NCI-H2227 (cell line): ENCODE data around the gene LRRC7.
"Not testable (repeated sequence)": the region's sequence is repeated elsewhere in the genome, so short reads cannot be mapped to it uniquely, and the experiment has no call there.

ENCODE experiments used
- DNase-seq: peaks from one replicate; lab custom pipeline; 2025; ENCODE audit not compliant: unreplicated experiment; lab: John Stamatoyannopoulos, UW

Gene LRRC7

DNA sequence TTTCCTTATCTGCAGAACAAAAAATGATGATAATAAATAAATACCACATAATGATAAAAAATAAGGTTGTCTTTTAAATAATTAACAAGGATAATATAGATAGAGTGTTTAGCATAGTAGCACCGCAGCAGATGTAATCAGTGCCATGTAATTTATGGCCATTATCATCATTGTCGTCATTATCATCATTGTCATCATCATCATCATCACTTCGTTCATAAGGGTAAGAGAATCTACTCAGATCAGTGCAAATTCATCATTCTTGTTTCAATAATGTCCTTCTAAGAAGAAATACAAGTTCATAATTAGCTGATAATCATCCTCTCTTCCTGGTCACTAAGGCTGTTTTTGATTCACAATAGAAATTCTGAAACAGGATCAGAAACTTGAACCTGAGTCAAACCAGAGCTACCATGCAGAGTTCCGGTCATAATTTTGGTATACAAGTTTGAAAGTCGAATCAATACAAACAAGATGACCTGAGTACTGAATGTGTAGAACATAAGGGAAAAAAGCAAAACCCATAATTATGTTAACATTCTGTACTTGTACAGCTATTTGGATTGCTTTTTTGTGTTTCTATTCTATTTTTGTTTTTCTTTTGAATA is 465.6 kb downstream of the LRRC7 start:
- DNase-seq, result no peak

GRCh38 chr1:70033936-70034335 is 466.2 kb downstream of the LRRC7 start:
- no peak for DNase-seq

DNA sequence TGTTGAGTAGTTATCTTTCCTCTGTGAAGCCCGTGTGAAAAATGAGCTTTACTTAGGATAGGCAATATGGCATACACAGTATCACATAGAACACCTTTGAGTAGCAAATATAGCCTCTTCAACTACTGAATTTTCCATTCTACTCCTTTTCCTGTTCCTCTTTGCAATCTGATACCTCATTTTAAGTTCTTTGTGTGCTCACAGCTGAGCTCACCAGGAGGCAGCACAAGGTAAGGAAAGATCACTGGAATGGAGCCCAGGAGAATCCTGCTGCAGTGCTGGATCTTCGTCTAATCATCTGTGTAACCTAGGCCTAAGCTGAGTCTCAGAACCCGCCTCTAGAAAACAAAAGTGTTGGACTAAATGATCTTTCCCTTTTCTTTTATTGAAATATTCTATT is 466.7 kb downstream of the LRRC7 start:
- peak; percentile 37 for DNase-seq

GRCh38 chr1:70038025-70038424 is 470.3 kb downstream of the LRRC7 start:
- no peak for DNase-seq

- DNase-seq, result no peak
Observed at GRCh38 chr1:70039485-70039884, 471.8 kb downstream of the LRRC7 start.

DNA sequence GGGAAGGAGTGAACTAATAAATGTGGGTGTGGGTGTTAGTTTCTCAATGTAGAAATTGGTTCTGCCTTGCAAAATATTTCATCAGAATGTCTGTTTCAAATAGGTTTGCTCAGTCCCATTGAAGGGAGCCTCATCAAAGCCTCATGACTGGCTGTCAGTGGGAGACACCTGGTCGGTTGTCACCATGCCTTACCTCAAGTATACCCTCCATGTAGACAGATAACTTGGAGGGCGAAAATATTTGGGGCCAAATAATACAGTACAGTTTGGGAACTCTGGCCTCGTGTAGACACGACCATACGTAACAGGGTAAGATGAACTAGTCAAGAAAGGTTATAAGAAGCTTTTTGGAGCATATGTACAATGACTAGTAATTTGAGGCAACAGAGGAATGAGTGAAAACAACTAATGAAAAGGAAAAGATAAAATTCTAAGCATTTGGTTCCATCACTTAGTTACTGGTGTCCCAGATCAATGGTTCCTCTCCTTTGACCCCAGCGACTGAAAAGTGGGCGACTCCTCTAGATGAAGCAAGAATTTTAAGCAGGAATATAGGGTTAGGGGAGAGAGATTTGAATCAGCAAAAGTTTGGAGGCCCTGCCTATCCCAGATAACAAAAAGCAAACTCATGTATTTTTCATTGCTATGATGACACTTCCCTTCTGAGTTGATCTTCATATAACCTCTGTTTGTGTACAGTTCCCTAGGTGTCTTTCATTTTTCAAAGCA is 473.8 kb downstream of the LRRC7 start:
- no peak for DNase-seq

GRCh38 chr1:70042090-70042731 is 474.5 kb downstream of the LRRC7 start:
- no peak for DNase-seq

GRCh38 chr1:70043804-70044203 is 476.1 kb downstream of the LRRC7 start:
- DNase-seq, result no peak

- no peak for DNase-seq
Observed at GRCh38 chr1:70044832-70045231, 477.1 kb downstream of the LRRC7 start.

- DNase-seq, result not testable (repeated sequence)
Observed at GRCh38 chr1:70045581-70045980, 477.9 kb downstream of the LRRC7 start.

GRCh38 chr1:70048336-70049094 is 480.8 kb downstream of the LRRC7 start:
- no peak for DNase-seq

DNA sequence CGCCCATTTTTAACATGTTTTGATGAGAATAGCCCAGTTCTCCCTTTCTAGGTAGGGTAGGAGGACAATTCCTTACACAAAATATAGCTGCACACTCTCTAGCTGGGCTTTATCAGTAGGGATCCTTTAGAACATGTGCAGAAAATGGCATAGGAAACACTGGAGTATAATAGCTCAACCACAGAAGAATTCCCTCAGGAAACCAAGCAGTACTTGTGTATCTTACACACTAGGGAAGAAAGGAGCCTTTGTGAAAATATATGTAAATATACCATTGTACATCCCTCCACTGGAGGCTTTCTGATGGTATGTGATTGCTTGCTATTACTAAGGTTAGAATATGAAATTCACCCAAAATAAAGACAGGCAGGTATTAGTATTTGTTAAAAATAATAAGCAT is 484.2 kb downstream of the LRRC7 start:
- DNase-seq, result no peak

DNA sequence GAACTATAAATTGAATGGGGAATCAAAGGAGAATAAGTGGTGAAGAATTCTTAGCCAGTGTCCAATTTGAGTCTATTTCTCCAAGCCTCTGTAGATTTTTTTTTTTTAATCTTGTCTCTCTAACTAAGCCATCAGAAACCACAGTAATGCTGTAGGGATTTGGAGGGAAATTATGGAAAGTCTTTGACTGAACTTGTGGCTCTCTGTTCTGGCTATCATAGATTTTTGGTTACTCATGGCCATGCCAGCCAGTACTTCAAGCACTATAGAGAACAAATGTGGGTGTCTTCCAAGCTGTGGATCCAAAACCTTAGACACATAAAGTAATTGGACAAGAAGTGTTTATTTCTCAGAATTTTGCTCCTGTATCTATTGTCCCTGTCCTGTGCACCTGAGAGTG is 489.8 kb downstream of the LRRC7 start:
- no peak for DNase-seq

DNA sequence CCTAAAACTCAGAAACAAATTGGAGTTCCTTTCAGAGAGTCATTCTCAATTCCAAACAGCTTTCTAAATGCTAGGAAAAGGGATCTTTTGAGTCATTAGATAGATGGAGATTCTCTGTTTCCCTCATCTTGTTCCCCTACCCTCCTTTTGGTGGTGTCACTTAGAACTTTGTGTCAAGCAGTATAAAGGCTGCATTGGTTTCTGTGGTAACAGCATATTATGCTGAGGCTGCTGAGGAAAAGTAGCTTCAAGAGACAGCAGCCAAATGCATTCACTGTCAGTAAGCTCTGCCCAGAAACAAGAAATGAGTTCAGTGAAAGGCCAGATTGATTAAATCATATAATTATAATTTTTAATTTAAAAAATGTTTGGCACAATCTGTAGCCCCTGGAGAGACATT is 493.5 kb downstream of the LRRC7 start:
- no peak for DNase-seq

GRCh38 chr1:70063861-70064260 is 496.1 kb downstream of the LRRC7 start:
- DNase-seq, result no peak

- DNase-seq, result no peak
Observed at GRCh38 chr1:70066711-70067110, 499.0 kb downstream of the LRRC7 start.

GRCh38 chr1:70071601-70072000 is 503.9 kb downstream of the LRRC7 start:
- DNase-seq, result no peak

GRCh38 chr1:70072231-70072751 is 504.6 kb downstream of the LRRC7 start:
- no peak for DNase-seq

- peak; percentile 38 for DNase-seq
Observed at GRCh38 chr1:70075761-70076160, 508.0 kb downstream of the LRRC7 start.

- no peak for DNase-seq
Observed at GRCh38 chr1:70077066-70077465, 509.3 kb downstream of the LRRC7 start.

GRCh38 chr1:70079546-70079945 is 511.8 kb downstream of the LRRC7 start:
- no peak for DNase-seq
